ENCODE results near the gene ARHGAP9.

- TF ChIP-seq CTCF (conservative IDR thresholded peaks at IDR 0.05) (no peak), ZFX (IDR thresholded peaks at IDR 0.05) (no peak)
Measured at GRCh38 chr12:57518176-57518919, 38.7 kb upstream of the ARHGAP9 start.
